Muscle of arm (tissue), 12 donors: ENCODE data around the gene PLXNA4. TPM values are rescaled to one million over a fixed set of nuclear protein-coding genes. Genes with fewer than 3 reads are reported as not detected.

Experiments
- DNase-seq: peaks from one replicate; pipeline ENCODE4 v3.0.0-alpha.2; 2013
- polyA plus RNA-seq, 12 donors: library from polyadenylated mRNA; unstranded; fragments of 120-200 nt; gene quantifications; one replicate each; pipeline ENCODE4 v1.2.1, GENCODE V29; 2013; ENCODE audit not compliant: insufficient read length in 12 of 12

Gene PLXNA4
- polyA plus RNA-seq, 12 donors, result 1.8 to 8.4 (median 4.5) TPM; not detected in 1

- no peak for DNase-seq
These were observed 328.2 kb downstream of the PLXNA4 start for GRCh38 chr7:132247995-132248618.

GRCh38 chr7:132246591-132246990, 329.7 kb downstream of the PLXNA4 start:
- DNase-seq, result no peak

GRCh38 chr7:132245539-132245938, 330.7 kb downstream of the PLXNA4 start:
- DNase-seq, result no peak

GRCh38 chr7:132244903-132245480, 331.3 kb downstream of the PLXNA4 start:
- DNase-seq, result no peak

GRCh38 chr7:132243463-132243862, 332.8 kb downstream of the PLXNA4 start:
- DNase-seq, result no peak

- no peak for DNase-seq
These were observed 333.2 kb downstream of the PLXNA4 start for GRCh38 chr7:132243051-132243450.

GRCh38 chr7:132242192-132242812, 334.0 kb downstream of the PLXNA4 start:
- DNase-seq, result no peak

GRCh38 chr7:132240821-132241422, 335.3 kb downstream of the PLXNA4 start:
- no peak for DNase-seq

GRCh38 chr7:132240262-132240661, 336.0 kb downstream of the PLXNA4 start:
- DNase-seq, result no peak

GRCh38 chr7:132239422-132239994, 336.8 kb downstream of the PLXNA4 start:
- DNase-seq, result no peak

GRCh38 chr7:132234711-132235110, 341.6 kb downstream of the PLXNA4 start:
- DNase-seq, result no peak

- no peak for DNase-seq
These were observed 343.9 kb downstream of the PLXNA4 start for GRCh38 chr7:132232406-132232805.

- DNase-seq, result no peak
These were observed 345.8 kb downstream of the PLXNA4 start for GRCh38 chr7:132230462-132230861.

- no peak for DNase-seq
These were observed 348.0 kb downstream of the PLXNA4 start for GRCh38 chr7:132228240-132228639.

- DNase-seq, result no peak
These were observed 349.3 kb downstream of the PLXNA4 start for GRCh38 chr7:132226957-132227290.

- DNase-seq, result peak; percentile 21
These were observed 350.0 kb downstream of the PLXNA4 start for GRCh38 chr7:132226046-132226956.

- DNase-seq, result no peak
These were observed 350.8 kb downstream of the PLXNA4 start for GRCh38 chr7:132225216-132226030.

GRCh38 chr7:132221356-132221755, 354.9 kb downstream of the PLXNA4 start:
- DNase-seq, result no peak

GRCh38 chr7:132220060-132220459, 356.2 kb downstream of the PLXNA4 start:
- no peak for DNase-seq

GRCh38 chr7:132218876-132219275, 357.4 kb downstream of the PLXNA4 start:
- no peak for DNase-seq
